HepG2 (cell line): ENCODE data around the gene CNOT10. TPM values are rescaled to one million over a fixed set of nuclear protein-coding genes. Genes with fewer than 3 reads are reported as not detected.
A peak's percentile ranks its signal among the peaks of the same experiment; 100 is the strongest.

ENCODE experiments used
- AFF4 ChIP-seq: sonication (generic); formaldehyde crosslinking; IDR thresholded peaks from 2 replicates; pipeline ENCODE4 v1.4.0; 2020; ENCODE audit warnings: missing genetic modification reagents
- ATF2 ChIP-seq: sonication (generic); formaldehyde crosslinking; IDR thresholded peaks from 2 replicates; pipeline ENCODE4 v1.4.0; 2020; ENCODE audit warnings: missing genetic modification reagents
- CREM ChIP-seq, 2 experiments: sonication (generic) in 1 of 2; formaldehyde crosslinking in 1 of 2; IDR thresholded peaks; 2 replicates each; pipeline versions ENCODE4 v1.4.0 to v1.6.1; 2016 to 2020; ENCODE audit warnings: antibody characterized with exemption in 1 of 2, mild to moderate bottlenecking in 1 of 2, missing genetic modification reagents in 1 of 2
- HNF4A ChIP-seq: sonication (generic); formaldehyde crosslinking; IDR thresholded peaks from 2 replicates; pipeline ENCODE4 v1.4.0; 2020; ENCODE audit warnings: missing genetic modification reagents
- HNF4G ChIP-seq, 2 experiments: sonication (generic) in 1 of 2; formaldehyde crosslinking in 1 of 2; IDR thresholded peaks; 2 replicates each; pipeline versions ENCODE4 v1.4.0 to v1.6.1; 2011 to 2020; ENCODE audit warnings: borderline replicate concordance in 2 of 2, low read depth in 2 of 2, mild to moderate bottlenecking in 2 of 2, low read length in 1 of 2, missing genetic modification reagents in 1 of 2, moderate library complexity in 1 of 2
- IRF2 ChIP-seq: IDR thresholded peaks from 2 replicates; pipeline ENCODE4 v1.6.1; 2018; ENCODE audit warnings: missing genetic modification reagents, missing compliant biosample characterization
- MLLT10 ChIP-seq: sonication (generic); formaldehyde crosslinking; IDR thresholded peaks from 2 replicates; pipeline ENCODE4 v1.4.0; 2020; ENCODE audit warnings: missing genetic modification reagents
- POLR2A ChIP-seq, 2 experiments: IDR thresholded peaks; 2 replicates each; pipeline ENCODE4 v1.6.1; 2011; ENCODE audit warnings: low read depth in 2 of 2, low read length in 2 of 2, mild to moderate bottlenecking in 1 of 2, moderate library complexity in 1 of 2; ENCODE audit not compliant: insufficient read depth in 1 of 2
- POLR2AphosphoS5 ChIP-seq: IDR thresholded peaks from 2 replicates; pipeline ENCODE4 v1.6.1; 2012; ENCODE audit warnings: low read depth, low read length
- SSRP1 ChIP-seq: IDR thresholded peaks from 2 replicates; pipeline ENCODE4 v1.6.1; 2016; ENCODE audit warnings: control low read depth
- ZFP41 ChIP-seq: sonication (generic); formaldehyde crosslinking; IDR thresholded peaks from 2 replicates; pipeline ENCODE4 v1.4.0; 2020; ENCODE audit warnings: mild to moderate bottlenecking, missing genetic modification reagents, borderline replicate concordance
- ZFX ChIP-seq: sonication (generic); formaldehyde crosslinking; IDR thresholded peaks from 2 replicates; pipeline ENCODE4 v1.4.0; 2020; ENCODE audit warnings: mild to moderate bottlenecking, low read depth, missing genetic modification reagents, moderate library complexity
- ZNF263 ChIP-seq: sonication (generic); formaldehyde crosslinking; IDR thresholded peaks from 2 replicates; pipeline ENCODE4 v1.4.0; 2020; ENCODE audit warnings: missing genetic modification reagents
- ZNF552 ChIP-seq: sonication (generic); formaldehyde crosslinking; IDR thresholded peaks from 2 replicates; pipeline ENCODE4 v1.9.0; 2022; ENCODE audit warnings: missing genetic modification reagents, mild to moderate bottlenecking, borderline replicate concordance
- ZNF674 ChIP-seq: sonication (generic); formaldehyde crosslinking; IDR thresholded peaks from 2 replicates; pipeline ENCODE4 v1.5.0; 2020; ENCODE audit warnings: low read depth, mild to moderate bottlenecking, missing genetic modification reagents
- ZNF878 ChIP-seq: sonication (generic); formaldehyde crosslinking; IDR thresholded peaks from 2 replicates; pipeline ENCODE4 v1.8.1; 2023; ENCODE audit warnings: mild to moderate bottlenecking, missing genetic modification reagents, moderate library complexity
- polyA plus RNA-seq, 8 experiments: library from polyadenylated mRNA; depleted of rRNA in 3 of 8; stranded (reverse) in 7 of 8; unstranded in 1 of 8; fragments of >200 nt; fragmentation: Illumina TruSeq in 4 of 8; extraction: Trizol in 4 of 8; gene quantifications; 2 replicates each; pipeline versions ENCODE4 v1.2.1 to v1.2.3, GENCODE V29; 2011 to 2016; ENCODE audit warnings: low read depth in 4 of 8, missing spikeins in 1 of 8, mixed read lengths in 1 of 8; ENCODE audit not compliant: insufficient read depth in 1 of 8
- total RNA-seq, 5 experiments: library from RNA; depleted of rRNA; stranded (reverse); fragments of >200 nt; fragmentation: Illumina TruSeq; extraction: Trizol; gene quantifications; 2 replicates each; pipeline ENCODE4 v1.2.3, GENCODE V29; 2016; ENCODE audit warnings: low read depth in 1 of 5

CNOT10 gene
- total and polyA plus RNA-seq, 2 of the 13 experiments (the other 11 are each of a cell fraction or from before 2014, with no cell fraction given): 21.2 to 34.1 TPM

- TF ChIP-seq HNF4G (IDR thresholded peaks at IDR 0.05; ENCODE audit: borderline replicate concordance, low read depth, low read length) (peak; percentile 64; the same call in 1 of the 2 replicates), HNF4G (CRISPR knock-in tag; IDR thresholded peaks at IDR 0.05; ENCODE audit: borderline replicate concordance, low read depth) (no peak), AFF4 (CRISPR knock-in tag) (0 out of 2 replicates have a peak, but pooled peaks have one; percentile 59), POLR2A (IDR thresholded peaks at IDR 0.05; ENCODE audit: insufficient read depth in 1 of 2, low read depth in 2 of 2, low read length in 2 of 2) (peak in 1 of 2 experiments; percentile 32; a peak in 1 of 4 replicates), ZNF878 (CRISPR knock-in tag) (0 out of 2 replicates have a peak, but pooled peaks have one; percentile 22), ZFP41 (CRISPR knock-in tag) (no peak), ATF2 (CRISPR knock-in tag) (no peak), HNF4A (peak; percentile 23; the same call in 1 of the 2 replicates), POLR2AphosphoS5 (peak; percentile 46; the same call in 1 of the 2 replicates), SSRP1 (CRISPR knock-in tag) (peak; percentile 59; the same call in 1 of the 2 replicates), IRF2 (CRISPR knock-in tag) (peak; percentile 39; the same call in 1 of the 2 replicates), ZFX (CRISPR knock-in tag) (0 out of 2 replicates have a peak, but pooled peaks have one; percentile 8), ZNF263 (peak; percentile 80; the same call in 1 of the 2 replicates), MLLT10 (no peak), ZNF674 (CRISPR knock-in tag) (0 out of 2 replicates have a peak, but pooled peaks have one; percentile 12), ZNF552 (CRISPR knock-in tag) (no peak), CREM (IDR thresholded peaks at IDR 0.05) (peak; percentile 30; the same call in 1 of the 2 replicates), CREM (CRISPR knock-in tag; IDR thresholded peaks at IDR 0.05) (no peak)
These were observed 131.0 kb downstream of the CNOT10 start (continued) for GRCh38 chr3:32815841-32816438.
